Keratinocyte (primary cell): ENCODE data around the gene CFAP90.

Source experiments
- EZH2 ChIP-seq: IDR thresholded peaks from one replicate; pipeline ENCODE4 v1.6.1; 2012; ENCODE audit warnings: inconsistent platforms, mild to moderate bottlenecking, low read length, moderate library complexity
- TF ChIP-seq, protein P1 (sequence below), 3 experiments: IDR thresholded peaks in 1 of 3; conservative IDR thresholded peaks in 1 of 3; optimal IDR thresholded peaks in 1 of 3; 2 replicates in 2 of 3; 3 replicates in 1 of 3; pipeline versions ENCODE3 to v1.5.1; 2011; ENCODE audit warnings: low read length in 3 of 3, mild to moderate bottlenecking in 3 of 3, moderate library complexity in 2 of 3, control low read depth in 1 of 3, inconsistent platforms in 1 of 3; ENCODE audit not compliant: insufficient read depth in 2 of 3; ENCODE audit errors: extremely low read depth in 1 of 3

DNA sequence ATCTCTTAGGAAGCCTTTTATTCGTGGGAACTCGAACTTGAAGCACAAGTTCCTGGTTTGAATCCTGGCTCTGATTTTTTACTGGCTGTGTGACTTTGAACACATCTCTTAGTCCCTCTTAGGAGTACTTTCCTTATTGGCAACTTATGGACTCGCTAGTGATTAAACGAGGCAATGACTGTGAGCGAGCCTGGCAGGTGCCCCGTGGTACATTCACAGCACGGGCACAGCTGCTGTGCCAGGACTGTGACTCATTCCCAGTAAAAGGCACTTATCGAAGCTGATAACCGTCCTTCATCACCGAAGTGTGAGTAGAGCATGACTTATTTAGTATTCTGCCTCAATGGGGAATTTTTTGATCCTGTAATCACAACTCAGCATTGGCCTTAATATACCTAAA, 22.7 kb downstream of the CFAP90 start:
- TF ChIP-seq, protein P1, sequence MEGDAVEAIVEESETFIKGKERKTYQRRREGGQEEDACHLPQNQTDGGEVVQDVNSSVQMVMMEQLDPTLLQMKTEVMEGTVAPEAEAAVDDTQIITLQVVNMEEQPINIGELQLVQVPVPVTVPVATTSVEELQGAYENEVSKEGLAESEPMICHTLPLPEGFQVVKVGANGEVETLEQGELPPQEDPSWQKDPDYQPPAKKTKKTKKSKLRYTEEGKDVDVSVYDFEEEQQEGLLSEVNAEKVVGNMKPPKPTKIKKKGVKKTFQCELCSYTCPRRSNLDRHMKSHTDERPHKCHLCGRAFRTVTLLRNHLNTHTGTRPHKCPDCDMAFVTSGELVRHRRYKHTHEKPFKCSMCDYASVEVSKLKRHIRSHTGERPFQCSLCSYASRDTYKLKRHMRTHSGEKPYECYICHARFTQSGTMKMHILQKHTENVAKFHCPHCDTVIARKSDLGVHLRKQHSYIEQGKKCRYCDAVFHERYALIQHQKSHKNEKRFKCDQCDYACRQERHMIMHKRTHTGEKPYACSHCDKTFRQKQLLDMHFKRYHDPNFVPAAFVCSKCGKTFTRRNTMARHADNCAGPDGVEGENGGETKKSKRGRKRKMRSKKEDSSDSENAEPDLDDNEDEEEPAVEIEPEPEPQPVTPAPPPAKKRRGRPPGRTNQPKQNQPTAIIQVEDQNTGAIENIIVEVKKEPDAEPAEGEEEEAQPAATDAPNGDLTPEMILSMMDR (optimal IDR thresholded peaks at IDR 0.05 in 1 of 3, IDR thresholded peaks at IDR 0.05 in 1 of 3, conservative IDR thresholded peaks at IDR 0.05 in 1 of 3; ENCODE audit: extremely low read depth in 1 of 3, insufficient read depth in 2 of 3, low read length in 3 of 3), result no peak
- TF ChIP-seq EZH2, result no peak
